GM18909 (cell line): ENCODE results near the gene PFKFB4.

Experiments used
- ATAC-seq: cut with Tn5 transposase; IDR thresholded peaks from one replicate; pipeline ENCODE4 v1.9.1; 2021; ENCODE audit warnings: mild to moderate bottlenecking; ENCODE audit not compliant: unreplicated experiment, poor library complexity

Gene PFKFB4

DNA sequence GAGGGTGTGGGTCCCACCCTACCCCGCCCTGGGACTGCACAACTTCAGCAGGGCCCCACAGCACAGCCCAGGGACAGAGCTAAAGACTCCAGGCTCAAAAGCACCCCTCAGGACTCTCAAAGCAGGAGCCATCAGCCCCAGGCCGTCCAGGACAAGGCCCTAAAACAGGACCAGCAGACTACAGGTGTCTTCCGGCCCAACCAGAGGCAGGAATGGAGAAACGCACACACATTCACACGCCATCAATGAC lies 84.0 kb downstream of the PFKFB4 start:
- peak; percentile 13 for ATAC-seq

DNA sequence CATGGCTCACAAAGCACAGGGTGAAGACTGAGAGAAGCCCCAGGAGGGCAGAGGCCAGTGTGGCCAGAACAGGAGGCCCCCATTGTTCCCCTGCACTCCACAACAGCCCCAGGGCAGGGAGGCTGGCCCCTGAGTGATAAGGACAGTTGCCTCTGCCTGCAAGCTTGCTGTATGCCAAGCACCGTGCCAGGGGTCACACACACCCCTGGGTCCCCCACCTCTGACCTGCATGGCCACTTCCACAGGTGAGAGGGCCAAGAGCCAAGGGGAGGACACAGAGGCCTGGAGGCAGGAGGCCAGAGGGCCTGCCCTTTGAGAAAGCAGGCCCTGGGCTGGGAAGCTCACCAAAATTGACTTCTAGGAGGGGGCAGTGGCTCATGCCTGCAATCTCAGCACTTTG lies 86.3 kb downstream of the PFKFB4 start:
- no peak for ATAC-seq

DNA sequence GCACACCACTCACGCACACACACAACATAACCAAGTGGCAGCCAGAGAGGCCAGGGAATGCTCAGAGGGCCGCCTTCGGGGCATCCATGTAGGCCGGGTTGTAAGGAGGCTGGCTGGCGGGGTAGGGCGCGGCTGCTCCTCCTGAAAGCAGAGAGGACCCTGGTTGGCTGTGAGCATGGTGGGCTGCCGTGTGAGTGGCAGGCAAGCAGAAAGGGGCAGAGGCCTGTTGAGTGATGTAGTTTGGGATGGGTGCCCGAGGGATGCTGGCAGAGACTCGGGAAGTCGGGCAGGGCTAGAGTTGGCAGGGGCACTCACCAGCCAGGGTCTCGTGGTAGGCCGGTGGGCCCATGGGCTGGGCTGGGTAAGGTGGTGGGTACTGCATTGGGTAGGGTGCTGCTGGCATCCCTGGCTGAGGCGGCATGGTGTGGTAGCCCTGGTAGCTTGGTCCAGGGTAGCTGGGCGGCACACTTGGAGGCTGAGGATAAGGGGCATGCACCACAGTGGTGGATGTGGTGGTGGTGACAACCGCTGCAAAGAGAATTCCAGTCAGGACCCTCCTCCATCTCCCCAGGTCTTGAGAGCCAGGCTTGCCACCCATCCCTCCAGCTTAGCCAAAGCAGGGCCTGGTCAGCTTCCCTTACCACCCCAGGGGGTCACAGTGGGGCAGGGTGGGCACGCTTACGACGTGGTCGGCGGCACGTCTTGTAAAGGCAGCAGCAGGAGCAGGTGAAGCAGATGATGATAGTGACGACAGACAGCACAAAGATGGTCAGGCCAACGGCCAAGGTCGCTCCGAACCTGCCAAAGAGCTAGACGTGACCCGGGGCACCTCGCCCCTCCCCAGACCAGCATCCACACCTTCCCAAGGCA lies 87.3 kb downstream of the PFKFB4 start:
- no peak for ATAC-seq

DNA sequence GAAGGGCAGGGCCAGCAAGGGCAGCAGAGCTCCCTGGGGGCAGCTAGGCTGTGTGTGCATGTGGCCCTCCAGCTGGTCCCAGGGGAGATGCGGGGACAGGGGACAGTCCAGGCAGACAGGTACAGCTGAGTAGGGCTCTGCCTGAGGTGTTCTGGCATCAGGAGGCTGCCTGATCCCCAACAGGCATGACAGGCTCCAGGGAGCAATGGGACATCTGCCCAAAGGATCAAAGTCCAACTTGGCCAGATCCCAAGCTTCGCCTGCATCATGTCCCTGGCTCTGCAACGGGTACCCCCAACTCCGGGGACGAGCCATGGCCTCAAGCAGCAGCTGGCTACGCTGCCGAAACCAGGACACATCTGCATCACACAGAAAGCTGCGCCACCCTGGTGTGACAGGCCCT lies 88.3 kb downstream of the PFKFB4 start:
- ATAC-seq: no peak
